Activated CD8-positive, alpha-beta memory T cell treated with anti-CD3 and anti-CD28 coated beads for 4 hours (primary cell): ENCODE data around the gene OXLD1.
"Not testable (repeated sequence)": the region's sequence is repeated elsewhere in the genome, so short reads cannot be mapped to it uniquely, and the experiment has no call there.

Source experiments
- DNase-seq, 2 donors: peaks; one replicate each; pipeline ENCODE4 v3.0.0-alpha.2; 2020; ENCODE audit warnings: low read depth in 2 of 2

Gene OXLD1

DNA sequence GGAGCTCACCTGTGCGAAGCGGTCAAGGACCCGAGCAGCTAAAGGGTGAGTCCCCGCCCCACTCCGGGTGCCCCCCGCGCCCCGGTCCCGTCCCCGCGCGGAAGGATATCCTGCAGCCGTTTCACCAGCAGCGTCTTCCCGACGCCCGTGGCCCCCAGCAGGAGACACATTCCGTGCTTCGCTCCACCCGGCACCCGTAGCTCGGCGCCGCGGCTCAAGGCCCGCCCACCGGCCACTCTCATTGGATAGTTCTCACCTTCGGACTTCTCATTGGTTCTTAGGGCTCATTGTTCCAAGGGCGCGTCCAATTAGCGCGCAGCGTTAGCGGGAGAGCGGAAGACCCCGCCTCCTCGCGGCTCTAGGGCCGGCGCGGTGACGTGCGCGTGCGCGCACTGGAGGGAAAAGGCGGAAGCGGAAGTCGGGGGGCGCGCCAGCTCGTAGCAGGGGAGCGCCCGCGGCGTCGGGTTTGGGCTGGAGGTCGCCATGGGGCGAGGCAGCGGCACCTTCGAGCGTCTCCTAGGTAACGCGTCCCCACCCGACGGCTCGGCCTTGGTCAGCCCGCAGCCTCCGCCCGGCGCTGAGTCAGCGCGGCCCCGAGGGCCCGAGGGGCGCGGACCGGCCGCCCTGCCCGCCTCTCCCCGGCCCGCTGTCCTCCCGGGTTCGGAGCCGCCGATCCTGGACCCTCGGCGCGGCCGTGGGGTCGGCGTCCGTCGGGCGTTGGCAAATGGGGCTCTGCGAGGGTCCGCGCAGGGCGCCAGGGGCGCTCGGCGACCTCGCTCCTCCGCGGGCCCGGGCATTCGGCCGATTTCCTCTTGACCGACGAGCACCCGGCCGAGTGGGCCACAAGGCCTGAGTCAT is 17.4 kb upstream of the OXLD1 start, which contains the start of the genes ARL16 and HGS:
TSS of gene ARL16 (minus strand) at position 214 of the 858 bp plus-strand sequence. CDS start at position 170, 44 bp downstream.
TSS of gene HGS (plus strand) at position 428 of the 858 bp plus-strand sequence. CDS start at position 484, 56 bp downstream.
- peak; percentile 93 to 94 for DNase-seq

GRCh38 chr17:81683208-81683583 is 16.8 kb upstream of the OXLD1 start:
- no peak for DNase-seq

- DNase-seq = no peak
Observed at GRCh38 chr17:81682565-81683207, 16.3 kb upstream of the OXLD1 start.

GRCh38 chr17:81681672-81682071 is 15.3 kb upstream of the OXLD1 start:
- DNase-seq = no peak

GRCh38 chr17:81680150-81680549 is 13.7 kb upstream of the OXLD1 start:
- no peak for DNase-seq

GRCh38 chr17:81676906-81677305 is 10.5 kb upstream of the OXLD1 start:
- no peak for DNase-seq

- DNase-seq = not testable (repeated sequence)
Observed at GRCh38 chr17:81675515-81676221, 9.3 kb upstream of the OXLD1 start.

DNA sequence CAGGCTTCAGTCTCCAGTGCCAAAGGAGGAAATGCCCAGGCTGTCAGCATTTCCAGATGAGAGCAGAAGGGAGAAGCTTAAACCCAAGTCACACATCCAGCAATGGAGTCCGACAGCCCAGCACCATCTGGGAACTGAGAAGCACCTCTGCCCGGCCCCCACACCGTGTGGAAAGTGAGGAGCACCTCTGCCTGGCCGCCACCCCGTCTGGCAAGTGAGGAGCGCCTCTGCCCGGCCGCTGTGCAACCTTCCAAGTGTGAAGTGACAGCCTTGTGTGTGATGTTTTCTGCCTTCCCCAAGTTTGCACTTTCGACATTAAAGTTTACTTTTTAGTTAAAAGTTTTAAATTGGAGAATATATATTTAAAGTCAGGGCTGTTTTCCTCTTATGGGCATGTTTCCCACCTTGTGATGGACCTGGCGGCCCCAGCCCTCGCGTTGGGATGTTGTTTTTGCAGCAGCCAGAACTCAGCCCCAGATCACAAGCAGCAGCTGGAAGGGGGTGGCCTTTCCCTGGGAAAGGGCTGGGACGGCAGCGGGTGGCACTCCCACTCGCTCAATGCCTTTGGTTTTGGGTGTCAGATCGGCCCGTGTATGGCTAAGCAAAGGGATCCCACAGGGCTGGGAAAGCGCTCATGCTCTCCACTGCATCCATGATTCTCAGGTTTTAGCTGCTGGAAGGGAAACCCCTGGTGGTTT is 7.3 kb upstream of the OXLD1 start:
- no peak for DNase-seq

- no peak for DNase-seq
Observed at GRCh38 chr17:81672954-81673353, 6.5 kb upstream of the OXLD1 start.

- no peak for DNase-seq
Observed at GRCh38 chr17:81672504-81672903, 6.1 kb upstream of the OXLD1 start.

- no peak for DNase-seq
Observed at GRCh38 chr17:81667754-81668153, 1.3 kb upstream of the OXLD1 start.

- no peak for DNase-seq
Observed at GRCh38 chr17:81666092-81666341, 388 bp downstream of the OXLD1 start.

- peak in 1 of 2 donors; percentile 44 for DNase-seq
Observed at GRCh38 chr17:81665205-81666091, 957 bp downstream of the OXLD1 start.

DNA sequence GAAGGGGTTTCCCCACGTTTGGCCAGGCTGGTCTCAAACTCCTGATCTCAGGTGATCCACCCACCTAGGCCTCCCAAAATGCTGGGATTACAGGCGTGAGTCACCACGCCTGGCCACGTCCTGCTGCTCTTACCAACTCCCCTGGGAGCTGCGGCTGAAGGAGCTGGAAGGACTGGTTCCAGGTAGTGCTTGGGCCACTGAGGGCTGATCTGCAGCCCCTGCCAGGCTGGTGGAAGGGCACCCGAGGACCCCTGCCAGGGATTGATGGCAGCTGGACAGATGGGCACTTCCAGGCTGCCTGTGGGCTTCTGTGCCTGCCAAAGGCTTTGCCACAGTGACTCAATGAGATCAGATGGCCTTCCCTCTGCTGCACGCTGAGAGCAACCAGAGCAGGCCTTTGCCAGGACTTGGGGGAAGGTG is 2.3 kb downstream of the OXLD1 start:
- no peak for DNase-seq

GRCh38 chr17:81662002-81662401 is 4.4 kb downstream of the OXLD1 start:
- DNase-seq = no peak

GRCh38 chr17:81660441-81660840 is 6.0 kb downstream of the OXLD1 start:
- DNase-seq = no peak

- no peak for DNase-seq
Observed at GRCh38 chr17:81659038-81659437, 7.4 kb downstream of the OXLD1 start.

GRCh38 chr17:81656835-81657234 is 9.6 kb downstream of the OXLD1 start:
- no peak for DNase-seq

DNA sequence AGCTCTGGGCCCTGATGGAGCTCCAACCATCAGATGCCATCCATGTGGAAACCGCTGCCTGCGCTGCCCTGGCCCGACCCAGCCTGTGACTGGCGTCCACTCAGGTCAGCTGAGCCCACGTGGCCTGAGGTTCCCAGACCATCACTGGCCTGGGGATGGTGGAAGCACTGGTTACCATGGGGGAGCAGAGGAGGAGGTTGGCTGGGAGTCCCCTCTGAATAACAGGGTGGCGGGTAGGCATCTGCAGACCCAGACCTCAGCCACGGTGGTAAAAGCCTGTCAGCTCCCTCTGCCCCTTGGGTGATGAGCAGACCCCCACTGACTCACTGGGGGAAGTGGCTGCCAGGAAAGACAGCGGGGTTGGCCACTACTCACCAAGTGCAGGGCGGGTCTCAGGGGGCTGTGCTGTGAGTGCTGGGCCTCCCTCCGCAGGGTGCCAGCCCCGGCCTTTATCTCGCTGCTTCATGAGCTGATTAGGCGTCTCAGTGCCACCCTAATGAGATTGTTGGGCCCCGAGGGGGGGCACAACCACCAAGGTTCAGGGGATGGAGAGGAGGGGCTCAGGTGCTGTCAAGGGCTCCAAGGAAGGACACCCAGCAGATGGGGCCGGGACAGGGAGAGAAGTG is 10.2 kb downstream of the OXLD1 start, which contains the start of gene PDE6G:
TSS of gene PDE6G (minus strand) at position 425 of the 626 bp plus-strand sequence. CDS start 3,237 bp downstream, outside the sequence.
- DNase-seq = no peak

- no peak for DNase-seq
Observed at GRCh38 chr17:81655378-81656117, 10.9 kb downstream of the OXLD1 start.
